Heart left ventricle (tissue), 16 donors: ENCODE results near the gene AMPD2. TPM values are rescaled to one million over a fixed set of nuclear protein-coding genes. Genes with fewer than 3 reads are reported as not detected.
"Not testable (repeated sequence)": the region's sequence is repeated elsewhere in the genome, so short reads cannot be mapped to it uniquely, and the experiment has no call there.

Experiments
- ATAC-seq, 4 donors: fragments of 200-7000 bp; cut with Tn5 transposase; one replicate each; pipeline ENCODE4 v1.9.1; 2020 to 2022; ENCODE audit warnings: moderate library complexity in 4 of 4, mild to moderate bottlenecking in 3 of 4, moderate number of reproducible peaks in 1 of 4
- DNase-seq, 5 donors: peaks; one replicate each; pipeline ENCODE4 v3.0.0-alpha.2; 2020
- H3K27ac ChIP-seq, 12 donors: fragments of 200-600 bp; sonication (generic) in 4 of 12; one replicate each; pipeline versions ENCODE4 v1.5.0 to v1.8.0; 2016 to 2022; ENCODE audit warnings: mild to moderate bottlenecking in 2 of 12
- H3K27me3 ChIP-seq, 9 donors: fragments of 200-600 bp; sonication (generic) in 2 of 9; one replicate each; pipeline versions ENCODE4 v1.5.1 to v1.8.0; 2016 to 2022; ENCODE audit warnings: mild to moderate bottlenecking in 3 of 9
- H3K36me3 ChIP-seq, 9 donors: fragments of 200-600 bp; sonication (generic) in 2 of 9; one replicate each; pipeline versions ENCODE4 v1.5.0 to v1.8.0; 2018 to 2022; ENCODE audit warnings: mild to moderate bottlenecking in 2 of 9
- H3K4me1 ChIP-seq, 12 donors: fragments of 200-600 bp; sonication (generic) in 4 of 12; one replicate each; pipeline versions ENCODE4 v1.5.0 to v1.8.0; 2016 to 2022; ENCODE audit warnings: mild to moderate bottlenecking in 3 of 12
- H3K4me3 ChIP-seq, 12 donors: fragments of 200-600 bp; sonication (generic) in 4 of 12; one replicate each; pipeline versions ENCODE4 v1.5.0 to v1.8.0; 2017 to 2022; ENCODE audit warnings: mild to moderate bottlenecking in 9 of 12, moderate library complexity in 4 of 12
- H3K9me3 ChIP-seq, 12 donors: fragments of 200-600 bp; sonication (generic) in 4 of 12; one replicate each; pipeline versions ENCODE4 v1.5.0 to v1.8.0; 2016 to 2022; ENCODE audit warnings: mild to moderate bottlenecking in 1 of 12
- CTCF ChIP-seq, 12 donors: fragments of 200-600 bp; sonication (generic) in 4 of 12; IDR thresholded peaks; one replicate each; pipeline versions ENCODE4 v1.5.0 to v1.8.0; 2018 to 2022; ENCODE audit warnings: antibody characterized with exemption in 12 of 12, mild to moderate bottlenecking in 5 of 12
- POLR2A ChIP-seq, 2 donors: fragments of 450-650 bp; IDR thresholded peaks; one replicate each; pipeline ENCODE4 v1.6.1; 2017; ENCODE audit warnings: antibody characterized with exemption in 2 of 2, mild to moderate bottlenecking in 2 of 2, moderate library complexity in 2 of 2
- WGBS, 4 donors: extraction: QIAGEN DNeasy Blood & Tissue Kit in 2 of 4; methylation state at CpG; one replicate each; pipeline versions ENCODE4 v1.1.5 to v1.1.7; 2013 to 2018; 5-methylcytosine and 5-hydroxymethylcytosine counted together
- intact Hi-C, 10 donors: fragments of 100-400 bp; cut with DNase I; formaldehyde crosslinking; loops; one replicate each; pipeline versions ENCODE4 v1.11.1 to v1.14.2; 2022
- microRNA counts, 2 donors: library from miRNA; unstranded; fragments of <30 nt; microRNA quantifications; one replicate each; lab custom pipeline; 2016
- polyA plus RNA-seq, 2 donors: library from polyadenylated mRNA; stranded (reverse); fragments of 200-250 nt; gene quantifications; one replicate each; pipeline ENCODE4 v1.2.3, GENCODE V29; 2013
- total RNA-seq, 9 donors: library from RNA; depleted of rRNA in 2 of 9; stranded (reverse); fragments of >200 nt in 2 of 9; fragmentation: NEBNext Ultra II Directional in 3 of 9; extraction: Animal tissue kit (Norgen Biotek cat#: 25700) in 3 of 9; gene quantifications; one replicate each; pipeline versions ENCODE4 v1.1.0 to v1.2.4, GENCODE V29; 2016 to 2023
- donor health status: ischemic (EF 13 %, LVEDD 7.1; RV severe dilation, severe dysfunction).
- donor health status: healthy with polysubstance abuse.
- donor health status: DM: no; HTN: yes; CAD: no.
- donor health status: DM: no; HTN: no; CAD: no.
- donor health status: ischemic (EF 25% LVEDD 6.9; RV normal size, moderate dysfunction).
- donor health status: ischemic (EF 25% LVEDD 5.7; RV mildly dilated, moderate dysfunction).
- donor health status: healthy.
- donor health status: DM: yes; HTN: yes; CAD: no.
- donor health status: ischemic (EF 35%, LVEDD 5.7; RV mildly dilated, moderate dysfunction).
- donor health status: nonischemic (EF 11% LVEDD 7.7; RV severe dilation, severe dysfunction).
- donor health status: DM: yes; HTN: yes; CAD: no.
- donor health status: PGD.
- donor health status: ischemic (EF 29% LVEDD 5.4; RV normal size, mild dysfunction).
- donor health status: nonischemic (EF 23%, LVEDD 6.1; RV moderate dilation, normal function).

Gene AMPD2
- total and polyA plus RNA-seq, 11 donors = 7.4 to 29.9 (median 10.0) TPM

DNA sequence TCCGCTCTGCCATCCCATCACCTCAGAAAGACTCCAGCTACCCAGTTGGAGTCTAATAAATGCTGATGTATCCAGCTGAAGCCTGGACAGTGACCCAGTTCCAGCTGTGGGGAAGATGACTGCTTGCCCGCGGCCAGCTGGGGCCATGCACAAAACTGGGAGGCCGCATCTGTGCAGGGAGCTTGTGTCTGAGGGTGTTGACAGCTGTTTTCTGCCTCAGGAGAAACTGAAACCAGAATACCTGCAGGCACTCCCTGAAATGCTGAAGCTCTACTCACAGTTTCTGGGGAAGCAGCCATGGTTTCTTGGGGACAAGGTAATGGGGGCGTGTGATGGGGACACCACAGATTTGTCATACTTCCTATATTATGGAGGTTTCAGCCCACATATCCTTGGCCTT lies 51.4 kb downstream of the AMPD2 start:
- no peak overlapping the region for H3K27ac ChIP-seq
- peaks cover 0 to 15% (median 0%) of the 10 kb centered on the region in 9 donors for H3K36me3 ChIP-seq
- WGBS, 4 donors = 90 to 100% (median 94%) methylated on average over 3 to 5 of the region's 5 CpGs
- intact Hi-C loops = loop anchor here in 1 of 10 donors (10.0 kb wide), 1 partner anchor 54 kb away; no protein-coding TSS in a partner anchor
- DNase-seq (no peak), ATAC-seq (no peak)
- H3K4me3 ChIP-seq = no peak overlapping the region
- no peak for TF ChIP-seq CTCF (IDR thresholded peaks at IDR 0.05)
- no peak for TF ChIP-seq POLR2A (IDR thresholded peaks at IDR 0.05)
- H3K27me3 ChIP-seq = no peaks in the 10 kb centered on the region
- peaks cover 0 to 12% (median 6%) of the 10 kb centered on the region in 12 donors for H3K4me1 ChIP-seq
- H3K9me3 ChIP-seq = no peaks in the 10 kb centered on the region

GRCh38 chr1:109673861-109674260 lies 54.2 kb downstream of the AMPD2 start:
- intact Hi-C loops = loop anchor here in 1 of 10 donors (10.0 kb wide), 1 partner anchor 51 kb away; no protein-coding TSS in a partner anchor
- not testable (repeated sequence) for H3K27ac ChIP-seq, H3K9me3 ChIP-seq, H3K4me1 ChIP-seq, H3K4me3 ChIP-seq, ATAC-seq, DNase-seq, H3K27me3 ChIP-seq
- WGBS, 4 donors = 93 to 100% (median 99%) methylated on average over 2 of the region's 2 CpGs
- H3K36me3 ChIP-seq = peaks cover 0 to 15% (median 0%) of the 10 kb centered on the region in 9 donors

DNA sequence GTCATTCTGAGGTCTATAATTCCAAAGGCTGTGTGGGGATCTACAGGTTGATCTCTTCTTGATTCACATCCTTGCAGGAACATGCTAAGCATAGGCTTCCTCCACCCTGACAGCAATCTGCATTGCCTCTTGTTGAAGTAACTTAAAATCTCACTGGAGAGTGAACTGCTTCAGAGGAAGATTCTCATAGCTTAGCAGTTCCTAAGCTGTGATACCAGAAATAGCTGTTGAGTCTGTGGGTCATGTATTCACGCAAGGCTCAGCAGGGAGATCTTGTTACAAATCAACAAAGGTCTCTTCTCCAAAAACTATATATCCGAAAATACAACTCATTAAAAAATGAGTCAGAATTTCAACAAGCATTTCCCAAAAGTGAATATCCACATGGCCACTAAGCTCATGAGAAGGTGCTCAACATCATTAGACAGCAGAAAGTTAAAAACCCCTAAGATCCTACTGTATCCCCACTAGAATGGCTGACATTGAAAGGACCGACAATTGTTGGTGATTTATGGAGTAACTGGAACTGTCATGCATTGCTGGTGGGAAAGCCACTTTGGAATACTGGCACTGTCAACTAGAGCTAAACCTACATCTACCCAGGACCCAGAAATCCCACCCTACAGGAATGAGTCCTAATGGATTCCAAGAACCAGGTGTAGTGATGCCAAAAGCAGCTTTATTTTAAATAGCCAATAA lies 57.2 kb downstream of the AMPD2 start:
- 74 to 92% (median 87%) methylated on average over 3 of the region's 3 CpGs for WGBS, 4 donors
- ATAC-seq = not testable (repeated sequence)
- intact Hi-C loops = loop anchor here in 1 of 10 donors (10.0 kb wide), 1 partner anchor 48 kb away; no protein-coding TSS in a partner anchor

GRCh38 chr1:109677459-109677858 lies 57.8 kb downstream of the AMPD2 start:
- no peaks in the 10 kb centered on the region for H3K27me3 ChIP-seq
- TF ChIP-seq POLR2A (IDR thresholded peaks at IDR 0.05) = no peak
- TF ChIP-seq CTCF (IDR thresholded peaks at IDR 0.05) = no peak
- DNase-seq = no peak
- no peak overlapping the region for H3K27ac ChIP-seq
- no peaks in the 10 kb centered on the region for H3K9me3 ChIP-seq
- WGBS, 4 donors = 50 to 60% (median 57%) methylated on average over 3 of the region's 3 CpGs
- H3K4me1 ChIP-seq = no peaks in the 10 kb centered on the region
- ATAC-seq = no peak
- intact Hi-C loops = loop anchor here in 1 of 10 donors (10.0 kb wide), 1 partner anchor 47 kb away; no protein-coding TSS in a partner anchor
- H3K4me3 ChIP-seq = no peak overlapping the region
- peaks cover 0 to 9% (median 0%) of the 10 kb centered on the region in 9 donors for H3K36me3 ChIP-seq

More for the DNA sequence above, 57.2 kb downstream of the AMPD2 start:
- not testable (repeated sequence) for H3K4me1 ChIP-seq, DNase-seq, H3K9me3 ChIP-seq, H3K27ac ChIP-seq, H3K36me3 ChIP-seq, H3K4me3 ChIP-seq, H3K27me3 ChIP-seq

- WGBS, 4 donors = 85 to 91% (median 88%) methylated on average over 2 of the region's 2 CpGs
- H3K27me3 ChIP-seq, ATAC-seq, H3K4me1 ChIP-seq, H3K9me3 ChIP-seq, H3K27ac ChIP-seq, H3K4me3 ChIP-seq, H3K36me3 ChIP-seq, DNase-seq: not testable (repeated sequence)
- intact Hi-C loops = loop anchor here in 1 of 10 donors (10.0 kb wide), 1 partner anchor 46 kb away; no protein-coding TSS in a partner anchor
Measured at GRCh38 chr1:109678637-109679036, 59.0 kb downstream of the AMPD2 start.

MicroRNAs encoded within 50 kb of the gene (microRNA counts, 767-probe panel; counts per million panel counts)
- 3,924 to 4,089 counts per million in 2 donors for microRNA hsa-miR-197-3p (lab: Ali Mortazavi, UCI)

Other genes with a start within 250 kb of the AMPD2 start
- gene SORT1, start 221.9 kb upstream of the AMPD2 start, total RNA-seq = 100 to 1,000 TPM in 7 of 9 donors, 10 to 100 TPM in 2; 75.5 to 346 (median 165) TPM
- gene SORT1, start 221.9 kb upstream of the AMPD2 start, polyA plus RNA-seq = 100 to 1,000 TPM in 1 of 2 donors, 10 to 100 TPM in 1; 36.9 to 133 TPM
- gene PSMA5, start 193.4 kb upstream of the AMPD2 start, total RNA-seq = 10 to 100 TPM; 24.3 to 74.9 (median 61.0) TPM
- 10 to 100 TPM; 31.5 to 94.7 TPM for gene PSMA5, start 193.4 kb upstream of the AMPD2 start, polyA plus RNA-seq
- 10 to 100 TPM; 11.3 to 39.7 (median 25.4) TPM for gene SYPL2, start 153.3 kb upstream of the AMPD2 start, total RNA-seq
- gene SYPL2, start 153.3 kb upstream of the AMPD2 start, polyA plus RNA-seq = 10 to 100 TPM; 14.7 to 36.3 TPM
- 1 to 10 TPM; 1.2 to 2.8 (median 2.1) TPM for gene ATXN7L2, start 135.9 kb upstream of the AMPD2 start, total RNA-seq
- gene ATXN7L2, start 135.9 kb upstream of the AMPD2 start, polyA plus RNA-seq = 1 to 10 TPM; 2.0 to 3.8 TPM
- 1 to 10 TPM; 3.4 to 8.4 (median 5.1) TPM for gene CYB561D1, start 125.7 kb upstream of the AMPD2 start, total RNA-seq
- 1 to 10 TPM; 2.1 to 8.1 TPM for gene CYB561D1, start 125.7 kb upstream of the AMPD2 start, polyA plus RNA-seq
- gene AMIGO1, start 110.1 kb upstream of the AMPD2 start, total RNA-seq = 10 to 100 TPM in 8 of 9 donors, 1 to 10 TPM in 1; 9.9 to 19.1 (median 14.9) TPM
- gene AMIGO1, start 110.1 kb upstream of the AMPD2 start, polyA plus RNA-seq = 1 to 10 TPM; 4.6 to 6.2 TPM
- under 1 TPM in 6 of 9 donors, not detected in 3; 0.08 to 0.72 (median 0.21) TPM for gene GPR61, start 80.0 kb upstream of the AMPD2 start, total RNA-seq
- gene GPR61, start 80.0 kb upstream of the AMPD2 start, polyA plus RNA-seq = under 1 TPM in 1 of 2 donors, not detected in 1; 0.15 TPM
- gene GNAI3, start 71.2 kb upstream of the AMPD2 start, total RNA-seq = 1 to 10 TPM; 1.5 to 5.4 (median 2.5) TPM
- gene GNAI3, start 71.2 kb upstream of the AMPD2 start, polyA plus RNA-seq = 1 to 10 TPM; 1.6 to 3.0 TPM
- gene GNAT2, start 221 bp upstream of the AMPD2 start, total RNA-seq = not detected
- not detected for gene GNAT2, start 221 bp upstream of the AMPD2 start, polyA plus RNA-seq
- gene GSTM4, start 36.3 kb downstream of the AMPD2 start, total RNA-seq = 10 to 100 TPM; 29.2 to 48.4 (median 44.5) TPM
- gene GSTM4, start 36.3 kb downstream of the AMPD2 start, polyA plus RNA-seq = 10 to 100 TPM; 21.7 to 42.1 TPM
- 10 to 100 TPM; 41.8 to 86.2 (median 62.3) TPM for gene GSTM2, start 48.2 kb downstream of the AMPD2 start, total RNA-seq
- gene GSTM2, start 48.2 kb downstream of the AMPD2 start, polyA plus RNA-seq = 100 to 1,000 TPM in 1 of 2 donors, 10 to 100 TPM in 1; 20.5 to 101 TPM
- 10 to 100 TPM in 5 of 9 donors, not detected in 4; 17.9 to 60.0 (median 26.8) TPM for gene GSTM1, start 68.0 kb downstream of the AMPD2 start, total RNA-seq
- 10 to 100 TPM in 1 of 2 donors, under 1 TPM in 1; 0.10 to 39.5 TPM for gene GSTM1, start 68.0 kb downstream of the AMPD2 start, polyA plus RNA-seq
- 1 to 10 TPM in 7 of 9 donors, under 1 TPM in 1, not detected in 1; 0.58 to 9.0 (median 2.2) TPM for gene GSTM5, start 92.4 kb downstream of the AMPD2 start, total RNA-seq
- gene GSTM5, start 92.4 kb downstream of the AMPD2 start, polyA plus RNA-seq = 1 to 10 TPM in 1 of 2 donors, under 1 TPM in 1; 0.49 to 1.4 TPM
- gene GSTM3, start 121.2 kb downstream of the AMPD2 start, total RNA-seq = 100 to 1,000 TPM in 4 of 9 donors, 10 to 100 TPM in 5; 52.3 to 237 (median 91.5) TPM
- gene GSTM3, start 121.2 kb downstream of the AMPD2 start, polyA plus RNA-seq = 100 to 1,000 TPM in 1 of 2 donors, 10 to 100 TPM in 1; 53.1 to 224 TPM
- gene EPS8L3, start 144.1 kb downstream of the AMPD2 start, total RNA-seq = under 1 TPM in 5 of 9 donors, not detected in 4; 0.25 to 0.75 (median 0.29) TPM
- under 1 TPM in 1 of 2 donors, not detected in 1; 0.30 TPM for gene EPS8L3, start 144.1 kb downstream of the AMPD2 start, polyA plus RNA-seq